Cardiac muscle cell (in vitro differentiated cells and primary cell): ENCODE measurements around the gene SLC22A31. TPM values are rescaled to one million over a fixed set of nuclear protein-coding genes. Genes with fewer than 3 reads are reported as not detected.

Experiments used
- DNase-seq, 2 donors: peaks; one replicate each; pipeline versions ENCODE4 v3.0.0 to v3.0.0-alpha.2; 2010 to 2017; ENCODE audit warnings: low read depth in 1 of 2, low spot score in 1 of 2
- H3K27ac ChIP-seq: fragments of 200-600 bp; sonication (generic); 2 replicates; pipeline ENCODE4 v1.5.1; 2016
- H3K27me3 ChIP-seq: fragments of 200-600 bp; sonication (generic); 2 replicates; pipeline ENCODE4 v1.6.0; 2016; ENCODE audit warnings: control low read depth
- H3K36me3 ChIP-seq: fragments of 200-600 bp; sonication (generic); 2 replicates; pipeline ENCODE4 v1.5.1; 2016; ENCODE audit warnings: control low read depth
- H3K4me1 ChIP-seq: fragments of 200-600 bp; sonication (generic); 2 replicates; pipeline ENCODE4 v1.8.1; 2017; ENCODE audit warnings: low read depth, mild to moderate bottlenecking, mixed run types
- H3K4me3 ChIP-seq: fragments of 200-600 bp; sonication (generic); 2 replicates; pipeline ENCODE4 v1.5.1; 2016; ENCODE audit warnings: mild to moderate bottlenecking
- H3K9me3 ChIP-seq: fragments of 200-600 bp; sonication (generic); 2 replicates; pipeline ENCODE4 v1.5.1; 2017; ENCODE audit warnings: low read depth, mild to moderate bottlenecking, control low read depth
- polyA plus RNA-seq: library from polyadenylated mRNA; unstranded; fragments of >200 nt; fragmentation: Nextera tagmentation; extraction: Ambion mirVana; gene quantifications from 2 replicates; pipeline ENCODE4 v1.2.1, GENCODE V29; 2016
- total RNA-seq: library from RNA; depleted of rRNA; stranded (reverse); fragments of >200 nt; gene quantifications from 2 replicates; pipeline ENCODE4 v1.2.3, GENCODE V29; 2016
- TF ChIP-seq, protein P1 (sequence below): IDR thresholded peaks from 2 replicates; pipeline ENCODE4 v1.5.1; 2012; ENCODE audit warnings: low read depth, mild to moderate bottlenecking, low read length

Gene SLC22A31
- total and polyA plus RNA-seq, 2 experiments from 2014 or later = 10.9 to 39.4 TPM

DNA sequence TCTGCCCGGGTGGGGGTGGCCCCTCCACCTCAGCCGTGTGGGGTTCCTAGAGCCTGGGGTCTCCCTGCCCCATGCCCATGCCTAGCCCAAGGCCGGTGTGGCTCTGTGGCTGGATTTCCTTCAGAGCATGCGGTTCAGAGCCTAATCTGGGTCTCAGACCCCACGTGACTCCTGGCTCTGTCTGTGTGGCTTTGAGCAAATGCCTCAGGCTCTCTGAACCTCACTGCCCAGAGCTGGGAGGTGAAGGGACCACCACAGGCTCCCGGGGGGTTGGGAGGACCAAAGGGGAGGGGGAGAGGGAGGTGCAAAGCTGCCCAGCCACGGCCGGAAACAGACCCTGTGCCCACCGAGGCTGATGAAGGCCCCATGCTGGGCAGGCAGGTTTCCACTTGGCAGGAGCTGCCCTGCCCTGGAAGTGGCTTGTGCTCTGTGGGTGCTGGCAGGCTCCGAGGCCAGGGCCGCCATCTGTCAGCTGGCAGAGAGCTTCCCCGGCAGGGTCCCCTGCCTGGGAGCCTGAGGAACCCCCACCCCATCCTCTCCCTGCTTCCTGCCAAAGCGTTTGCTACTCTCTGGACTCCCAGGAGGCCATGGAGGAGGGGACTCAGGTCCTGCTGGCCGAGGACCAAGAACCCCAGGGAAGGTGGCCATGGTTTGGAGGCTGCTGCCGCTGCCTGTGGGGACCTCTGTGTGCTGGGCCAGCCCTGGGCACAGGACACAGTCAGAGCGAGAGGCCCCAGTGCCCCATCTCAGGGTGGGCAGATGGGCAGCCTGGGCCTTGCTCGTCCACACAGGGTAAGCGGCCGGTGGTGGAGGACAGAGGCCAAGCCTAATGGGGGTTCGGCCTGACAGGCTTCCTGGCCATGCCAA lies 24.8 kb downstream of the SLC22A31 start:
- Histone ChIP-seq H3K9me3 (no peaks in the 10 kb centered on the region), H3K27me3 (peaks cover 8% of the 10 kb centered on the region), H3K27ac (no peak overlapping the region), H3K4me1 (peaks cover 10% of the 10 kb centered on the region), H3K4me3 (no peak overlapping the region), H3K36me3 (no peaks in the 10 kb centered on the region)
- TF ChIP-seq, protein P1, sequence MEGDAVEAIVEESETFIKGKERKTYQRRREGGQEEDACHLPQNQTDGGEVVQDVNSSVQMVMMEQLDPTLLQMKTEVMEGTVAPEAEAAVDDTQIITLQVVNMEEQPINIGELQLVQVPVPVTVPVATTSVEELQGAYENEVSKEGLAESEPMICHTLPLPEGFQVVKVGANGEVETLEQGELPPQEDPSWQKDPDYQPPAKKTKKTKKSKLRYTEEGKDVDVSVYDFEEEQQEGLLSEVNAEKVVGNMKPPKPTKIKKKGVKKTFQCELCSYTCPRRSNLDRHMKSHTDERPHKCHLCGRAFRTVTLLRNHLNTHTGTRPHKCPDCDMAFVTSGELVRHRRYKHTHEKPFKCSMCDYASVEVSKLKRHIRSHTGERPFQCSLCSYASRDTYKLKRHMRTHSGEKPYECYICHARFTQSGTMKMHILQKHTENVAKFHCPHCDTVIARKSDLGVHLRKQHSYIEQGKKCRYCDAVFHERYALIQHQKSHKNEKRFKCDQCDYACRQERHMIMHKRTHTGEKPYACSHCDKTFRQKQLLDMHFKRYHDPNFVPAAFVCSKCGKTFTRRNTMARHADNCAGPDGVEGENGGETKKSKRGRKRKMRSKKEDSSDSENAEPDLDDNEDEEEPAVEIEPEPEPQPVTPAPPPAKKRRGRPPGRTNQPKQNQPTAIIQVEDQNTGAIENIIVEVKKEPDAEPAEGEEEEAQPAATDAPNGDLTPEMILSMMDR = no peak
- peak in 1 of 2 donors; percentile 29 for DNase-seq

DNA sequence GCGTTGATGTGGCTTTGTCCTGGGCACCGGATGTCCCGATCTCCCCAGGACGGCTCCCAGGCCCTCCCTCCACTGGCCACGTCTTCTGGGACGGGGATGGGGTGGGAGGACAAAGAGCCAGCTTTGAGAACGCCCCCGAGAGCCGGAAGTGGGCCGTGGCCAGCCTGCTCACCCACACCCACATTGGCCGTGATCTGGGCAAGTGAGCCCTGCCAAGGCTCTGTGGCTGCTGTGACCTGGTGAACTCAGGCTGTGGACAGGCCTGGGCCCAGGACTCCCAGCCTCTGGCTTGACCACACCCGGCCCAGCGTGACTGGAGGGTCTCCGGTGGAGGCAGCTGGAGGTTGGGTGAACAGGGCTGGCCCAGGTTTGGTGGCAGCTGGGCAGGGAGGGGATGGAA lies 25.5 kb downstream of the SLC22A31 start:
- peak in 1 of 2 donors; percentile 42 for DNase-seq
- peaks cover 10% of the 10 kb centered on the region for H3K4me1 ChIP-seq
- TF ChIP-seq, protein P1 = no peak
- H3K27ac ChIP-seq = no peak overlapping the region
- H3K36me3 ChIP-seq = no peaks in the 10 kb centered on the region
- H3K4me3 ChIP-seq = no peak overlapping the region
- no peaks in the 10 kb centered on the region for H3K9me3 ChIP-seq
- peaks cover 14% of the 10 kb centered on the region for H3K27me3 ChIP-seq

DNA sequence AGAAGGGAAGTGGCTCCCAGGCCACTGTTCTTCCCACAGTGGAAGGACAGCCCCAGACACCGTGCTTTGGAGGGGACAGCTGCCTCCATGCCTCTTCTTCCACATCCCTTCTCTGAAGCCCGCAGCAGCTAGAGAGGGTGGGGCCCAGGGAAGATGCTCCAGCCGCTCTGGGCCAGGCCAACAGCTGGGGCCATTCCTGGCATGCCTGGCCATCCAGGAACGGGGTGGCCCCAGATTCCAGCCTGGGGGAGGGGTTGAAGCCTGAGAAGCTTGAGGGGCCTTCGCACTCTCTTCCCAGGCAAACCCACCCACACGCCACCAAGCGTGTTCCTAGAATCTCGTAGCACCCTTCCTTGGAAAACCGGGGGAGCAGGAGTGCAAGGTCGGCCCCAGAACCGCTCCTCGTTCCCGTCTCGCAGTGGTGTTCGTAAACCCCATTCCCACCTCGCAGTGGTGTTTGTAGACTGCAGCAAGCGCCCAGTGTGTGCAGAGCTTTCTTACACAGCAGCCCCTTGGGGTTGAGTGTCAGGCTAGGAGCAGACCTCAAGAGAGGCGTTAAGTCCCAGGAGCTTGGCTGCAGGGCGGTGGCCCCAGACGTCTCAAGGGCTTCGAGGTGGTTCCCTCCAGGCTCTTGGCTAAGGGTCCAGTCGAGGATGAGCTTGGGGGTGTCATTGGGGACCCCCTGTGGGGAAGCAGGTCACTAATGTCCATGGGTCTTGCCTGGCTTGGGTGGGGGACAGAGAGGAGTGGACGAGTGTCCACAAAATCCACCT lies 26.1 kb downstream of the SLC22A31 start:
- Histone ChIP-seq H3K9me3 (no peaks in the 10 kb centered on the region), H3K27ac (no peak overlapping the region), H3K27me3 (peaks cover 18% of the 10 kb centered on the region), H3K4me1 (peaks cover 10% of the 10 kb centered on the region), H3K36me3 (no peaks in the 10 kb centered on the region), H3K4me3 (no peak overlapping the region)
- no peak for DNase-seq
- TF ChIP-seq, protein P1 = no peak

DNA sequence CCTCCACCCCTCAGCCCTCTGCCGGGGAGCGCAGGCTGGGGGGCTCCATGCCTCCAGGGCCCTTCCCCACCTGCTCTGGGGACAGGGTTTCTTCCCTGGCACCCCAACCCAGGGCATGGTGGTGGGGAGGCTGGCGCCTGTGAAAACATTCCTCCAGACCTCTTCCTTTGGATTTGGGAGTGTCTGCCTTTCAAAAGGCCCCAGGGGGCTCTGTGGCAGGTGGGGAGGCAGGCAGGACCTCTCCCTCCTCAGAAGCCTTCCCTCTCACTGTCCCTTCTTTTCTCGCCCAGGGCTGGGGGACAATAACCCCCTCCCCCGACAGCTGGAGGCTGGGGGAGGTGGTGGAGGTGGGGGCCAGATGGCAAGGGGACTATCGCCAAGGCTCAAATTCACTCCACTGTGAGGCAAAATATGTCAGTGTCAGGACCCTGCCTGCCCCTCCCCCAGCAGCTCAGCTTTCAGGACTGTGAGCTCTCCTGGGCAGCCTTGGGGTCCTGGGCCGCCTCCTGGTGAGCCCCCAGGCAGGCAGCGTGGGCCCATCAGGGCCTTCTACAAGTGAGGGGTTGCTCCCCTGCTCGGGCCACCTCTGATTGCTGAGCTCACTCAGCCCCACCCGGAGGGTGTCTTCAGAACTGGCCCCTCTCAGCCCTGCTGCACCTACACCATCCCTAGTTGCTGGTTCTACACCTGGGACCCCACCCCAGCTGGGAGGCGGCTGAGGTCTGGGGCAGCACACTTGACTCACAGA lies 27.0 kb downstream of the SLC22A31 start:
- TF ChIP-seq, protein P1 = no peak
- Histone ChIP-seq H3K27me3 (peaks cover 18% of the 10 kb centered on the region), H3K4me1 (peaks cover 10% of the 10 kb centered on the region), H3K36me3 (no peaks in the 10 kb centered on the region), H3K9me3 (no peaks in the 10 kb centered on the region), H3K27ac (no peak overlapping the region), H3K4me3 (no peak overlapping the region)
- DNase-seq = no peak

DNA sequence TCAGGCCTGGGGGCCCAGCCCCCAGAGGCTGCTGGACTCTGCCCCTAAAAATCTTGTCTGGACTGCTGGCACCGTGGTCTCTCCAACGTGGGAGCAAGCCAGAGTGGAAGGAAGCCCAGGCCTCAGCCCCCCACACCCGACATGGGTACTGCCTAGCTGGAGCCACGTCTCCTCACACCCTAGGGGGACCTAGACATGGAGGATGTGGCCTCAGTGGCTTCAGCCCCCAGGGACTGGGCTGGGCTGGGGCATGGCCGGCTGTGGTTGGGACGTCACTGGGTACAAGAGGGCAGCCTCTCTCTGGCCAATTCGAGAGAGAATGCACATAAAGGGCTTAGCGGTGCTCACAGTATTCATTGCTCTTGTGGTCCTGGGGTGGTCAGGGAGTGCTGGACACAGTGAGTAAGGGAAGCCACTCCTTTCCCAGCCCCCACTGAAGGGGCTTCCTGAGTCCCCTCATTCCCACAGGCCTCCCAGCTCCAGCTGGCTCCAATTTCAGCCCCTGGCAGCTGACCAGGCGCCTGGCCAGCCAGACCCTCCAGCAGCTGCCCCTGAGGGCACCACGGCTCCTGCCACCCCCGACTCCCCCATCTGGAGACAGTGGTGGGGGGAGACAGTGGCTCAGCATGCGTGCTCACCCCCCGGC lies 27.7 kb downstream of the SLC22A31 start:
- Histone ChIP-seq H3K4me3 (no peak overlapping the region), H3K27me3 (peaks cover 18% of the 10 kb centered on the region), H3K9me3 (no peaks in the 10 kb centered on the region), H3K36me3 (no peaks in the 10 kb centered on the region), H3K27ac (no peak overlapping the region), H3K4me1 (peaks cover 10% of the 10 kb centered on the region)
- TF ChIP-seq, protein P1 = no peak
- DNase-seq = no peak
